Erythroblast (primary cell): Measurements from ENCODE around the gene STPG1.

ENCODE experiments used
- DNase-seq, 2 experiments: peaks; one replicate each; lab custom pipeline; 2025; lab: John Stamatoyannopoulos, UW
- GATA1 ChIP-seq: IDR thresholded peaks from 2 replicates; pipeline ENCODE4 v1.6.1; 2011; ENCODE audit warnings: low read depth, mild to moderate bottlenecking, control low read depth, low read length, moderate library complexity
- POLR2A ChIP-seq: IDR thresholded peaks from 2 replicates; pipeline ENCODE4 v1.6.1; 2011; ENCODE audit warnings: mild to moderate bottlenecking, low read length

STPG1 gene

DNA sequence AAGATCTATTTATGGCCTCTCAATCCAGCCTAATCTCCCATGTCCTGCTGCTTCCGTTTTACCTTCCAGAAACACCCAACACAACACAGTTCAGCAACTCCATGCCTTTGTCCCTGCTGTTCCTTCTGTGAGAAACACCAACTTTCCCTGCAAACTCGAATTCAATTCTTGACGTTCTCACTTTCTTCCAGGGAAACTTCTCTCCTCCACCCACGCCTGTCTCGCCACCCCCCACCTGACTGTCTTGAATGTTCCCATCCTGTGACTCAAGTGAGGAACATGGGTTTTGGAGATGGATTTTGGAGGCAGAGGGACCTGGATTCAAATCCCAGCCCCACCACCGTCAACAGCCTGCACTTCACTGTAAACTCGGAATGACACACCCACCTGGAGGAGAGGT, 49.6 kb downstream of the STPG1 start:
- TF ChIP-seq GATA1 (no peak), POLR2A (no peak)
- no peak for DNase-seq

DNA sequence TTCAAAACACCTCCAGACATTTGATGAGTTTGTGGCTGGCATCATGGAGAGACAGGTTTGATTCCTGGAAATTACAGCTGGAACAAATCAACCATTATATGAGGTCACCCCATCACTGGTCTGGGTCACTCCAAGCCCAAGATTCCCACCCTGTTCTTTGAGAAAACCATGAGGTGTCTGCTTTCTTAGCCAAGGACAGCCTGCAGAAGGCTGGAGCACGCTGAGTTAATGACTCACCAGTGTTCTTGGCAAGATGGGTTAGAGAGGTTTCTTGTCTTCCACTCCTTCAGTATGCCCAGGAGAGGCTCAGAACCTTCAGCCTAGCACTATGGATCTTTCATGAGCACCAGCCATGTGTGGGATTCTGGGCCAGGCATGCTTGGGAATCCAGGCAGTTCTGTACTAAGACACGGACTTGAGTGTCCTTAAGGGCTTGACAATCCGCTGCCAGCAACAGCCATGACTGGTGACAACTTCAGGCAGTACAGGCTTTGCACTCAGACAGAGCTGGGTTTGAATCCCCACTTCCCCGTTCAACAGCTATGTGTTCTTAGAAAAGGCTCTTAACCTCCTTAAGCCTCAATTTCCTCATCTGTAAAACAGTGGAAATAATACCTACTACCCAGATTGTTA, 50.5 kb downstream of the STPG1 start:
- TF ChIP-seq GATA1 (no peak), POLR2A (no peak)
- no peak for DNase-seq

DNA sequence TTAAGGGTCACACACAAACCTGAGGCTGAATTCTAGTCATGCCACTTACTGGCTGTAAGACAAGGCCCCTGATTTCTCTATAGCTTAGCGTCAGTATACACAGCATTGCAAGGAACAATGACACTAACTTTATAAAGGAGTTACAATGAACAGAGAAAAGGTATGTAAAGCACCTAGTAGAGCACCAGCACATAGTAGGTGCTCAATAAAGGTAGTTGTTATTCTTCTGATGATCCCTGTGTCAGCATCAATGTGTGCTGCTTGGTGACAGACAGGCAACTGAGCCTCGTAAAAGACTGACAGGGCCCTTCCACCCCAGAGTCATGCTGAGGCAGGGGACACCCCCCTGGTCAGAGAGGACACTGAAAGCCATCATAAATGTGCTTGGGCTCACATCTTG, 51.2 kb downstream of the STPG1 start:
- no peak for TF ChIP-seq GATA1
- TF ChIP-seq POLR2A, result no peak

DNA sequence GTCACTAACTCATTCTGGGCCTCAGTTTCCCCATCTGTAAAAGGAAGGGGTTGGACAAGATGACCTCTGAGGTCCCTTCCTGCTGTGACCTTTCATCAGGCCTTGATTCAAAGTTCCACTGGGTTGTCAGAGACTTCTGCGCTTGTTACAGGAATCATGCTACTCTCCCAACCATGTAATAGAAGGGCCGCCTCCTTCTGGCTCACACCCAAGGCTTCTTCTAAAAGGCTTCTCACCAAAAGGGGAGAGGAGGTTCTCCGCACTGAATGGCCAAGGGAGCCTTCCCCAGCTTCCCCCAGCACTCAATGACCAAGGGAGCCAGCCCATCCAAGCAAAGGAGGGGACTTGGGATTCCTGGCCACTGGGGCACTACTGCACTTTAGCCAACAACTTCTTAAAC, 51.8 kb downstream of the STPG1 start:
- DNase-seq, result no peak
- no peak for TF ChIP-seq GATA1

More for the DNA sequence above, 51.2 kb downstream of the STPG1 start:
- no peak for DNase-seq

DNA sequence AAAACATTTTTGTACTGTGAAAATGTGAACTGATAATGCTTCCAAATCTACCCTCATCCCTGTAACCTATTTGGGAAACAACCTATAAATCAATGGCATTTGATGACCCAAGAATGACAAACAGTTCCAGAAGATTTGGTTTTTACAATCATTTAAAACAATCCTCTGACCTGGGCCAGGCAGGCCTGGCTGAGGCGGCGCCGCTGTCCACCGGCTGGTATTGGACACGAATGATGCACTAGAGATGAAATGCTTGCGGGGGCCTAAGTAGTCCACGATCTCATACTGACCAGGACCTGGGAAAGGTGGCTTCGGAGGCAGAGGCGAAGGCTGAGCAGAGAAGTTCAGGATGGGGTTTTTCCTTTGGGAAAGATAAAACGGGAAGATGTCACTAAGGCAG, 52.9 kb downstream of the STPG1 start:
- TF ChIP-seq POLR2A (no peak), GATA1 (no peak)
- no peak for DNase-seq

DNA sequence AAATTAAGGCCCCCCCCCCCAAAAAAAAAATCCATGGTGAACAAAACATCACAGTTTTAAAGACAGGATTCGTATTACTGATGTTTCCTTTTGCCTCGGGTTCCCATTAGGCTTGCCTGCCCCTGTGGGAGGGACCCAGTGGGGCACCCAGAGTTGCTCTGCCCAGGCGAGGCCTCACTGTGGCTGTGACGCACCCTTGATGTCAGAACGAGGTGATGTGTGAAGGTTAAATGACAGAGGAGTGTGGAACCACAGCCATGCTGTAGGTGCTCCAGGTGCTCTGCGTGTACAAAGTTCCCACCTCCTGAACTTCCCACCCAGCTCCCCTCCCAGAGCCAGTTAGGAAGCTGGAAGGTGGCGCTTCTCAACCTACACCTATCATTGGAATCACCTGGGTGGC, 56.5 kb downstream of the STPG1 start:
- DNase-seq, result no peak
- no peak for TF ChIP-seq GATA1
- TF ChIP-seq POLR2A, result no peak

DNA sequence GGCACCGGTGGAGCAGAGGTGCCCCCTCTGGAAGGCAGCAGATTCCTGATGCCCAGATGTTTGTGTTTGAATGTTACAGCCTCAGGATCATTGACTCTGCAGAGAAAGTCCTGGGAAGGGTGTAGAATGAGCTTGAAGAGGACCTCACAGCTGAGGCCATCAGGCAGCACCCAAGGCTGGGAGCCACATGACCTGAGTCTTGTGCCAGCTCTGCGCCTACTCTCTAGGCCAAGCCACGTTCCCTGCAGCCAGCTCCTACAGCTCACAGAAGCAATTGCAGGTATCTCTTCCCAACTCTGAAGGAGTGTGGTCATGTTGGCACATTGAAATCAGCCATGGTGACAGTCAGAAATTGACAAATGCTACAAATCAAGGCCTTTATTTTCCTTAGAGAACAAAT, 58.1 kb downstream of the STPG1 start:
- no peak for DNase-seq
- TF ChIP-seq POLR2A, result no peak
- TF ChIP-seq GATA1, result no peak

DNA sequence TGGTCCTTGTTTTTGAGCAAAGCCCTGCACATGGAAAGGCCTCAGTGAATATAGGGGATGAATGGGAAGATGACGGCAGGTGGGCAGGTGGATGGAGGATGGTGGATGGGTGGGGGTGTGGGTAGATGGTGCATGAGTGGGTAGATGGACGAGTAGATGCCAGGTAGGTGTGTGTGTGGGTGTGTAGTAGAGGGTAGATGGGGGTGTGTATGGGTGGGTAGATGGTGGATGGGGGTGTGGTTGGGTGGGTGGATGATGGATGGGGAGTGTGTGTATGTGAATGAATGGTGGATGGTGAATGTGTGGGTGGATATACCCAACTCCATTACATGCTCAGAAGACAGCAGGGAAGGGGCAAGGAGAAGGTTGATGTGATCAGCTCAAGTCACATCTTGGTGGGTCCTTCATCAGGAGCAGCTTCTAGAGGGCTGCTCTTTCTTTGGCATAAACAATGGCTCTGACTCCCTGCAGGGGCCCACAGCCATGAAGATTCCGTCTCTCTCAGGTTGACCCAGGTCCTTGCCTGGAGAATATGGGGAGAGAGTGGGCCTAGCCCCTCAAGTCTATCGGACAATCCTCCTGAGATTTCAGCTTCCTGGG, 60.2 kb downstream of the STPG1 start:
- DNase-seq, result no peak
- TF ChIP-seq POLR2A (no peak), GATA1 (no peak)

DNA sequence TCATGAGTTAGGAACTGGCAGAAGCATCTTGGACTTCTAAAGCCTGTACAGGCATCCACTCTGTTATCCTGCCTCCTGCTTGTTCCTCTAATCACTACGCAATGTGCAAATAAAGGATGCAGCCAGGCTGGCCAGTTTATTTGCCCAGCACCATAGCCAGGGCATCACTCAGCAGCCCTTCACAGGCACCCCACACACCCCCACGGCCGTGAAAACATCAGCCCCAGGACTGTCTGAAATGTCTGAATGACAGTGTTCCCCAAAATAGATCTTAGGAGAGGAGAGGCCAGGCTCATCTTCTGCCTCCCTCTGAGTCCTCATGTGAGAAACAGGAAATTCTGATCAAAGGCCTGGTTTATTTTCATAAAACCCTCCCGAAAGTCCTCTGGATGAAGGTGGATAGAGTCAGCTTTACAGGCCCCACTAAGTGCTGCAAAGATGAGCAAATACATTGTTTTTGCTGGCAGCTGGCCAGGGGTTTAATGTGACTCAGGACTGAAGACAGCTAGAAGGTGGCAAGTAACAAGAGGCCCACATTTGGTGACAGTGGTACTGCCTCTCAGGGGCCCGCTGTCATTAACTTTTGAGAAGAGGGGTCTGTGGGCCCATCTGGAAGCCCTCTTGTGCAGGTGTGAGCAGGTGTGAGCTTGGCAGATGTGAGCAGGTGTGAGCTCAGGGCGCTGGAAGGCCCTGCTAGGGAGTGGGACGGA, 61.5 kb downstream of the STPG1 start:
- DNase-seq, result peak in 1 of 2 experiments; percentile 21
- no peak for TF ChIP-seq GATA1

DNA sequence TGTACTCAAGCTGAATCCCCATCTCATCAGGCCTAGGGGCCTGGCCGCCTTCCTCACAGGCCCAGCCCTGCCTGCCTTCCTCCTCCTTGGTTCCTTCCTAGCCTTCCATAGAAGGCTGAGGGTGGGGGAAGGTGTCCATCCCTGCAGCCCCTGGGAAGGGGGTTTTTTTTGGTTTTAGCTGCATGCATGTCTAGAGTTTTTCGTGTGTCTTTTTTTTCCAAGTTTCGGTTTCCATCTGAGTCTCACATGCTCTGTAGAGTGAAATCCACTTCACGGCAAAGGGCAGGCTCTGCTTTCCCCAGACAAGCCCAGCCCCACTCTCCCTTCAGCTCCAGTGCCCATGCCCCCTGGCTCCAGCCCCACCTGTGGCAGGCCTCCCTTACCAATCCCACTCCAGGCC, 62.3 kb downstream of the STPG1 start:
- DNase-seq, result no peak
- TF ChIP-seq GATA1, result no peak
- TF ChIP-seq POLR2A, result no peak

DNA sequence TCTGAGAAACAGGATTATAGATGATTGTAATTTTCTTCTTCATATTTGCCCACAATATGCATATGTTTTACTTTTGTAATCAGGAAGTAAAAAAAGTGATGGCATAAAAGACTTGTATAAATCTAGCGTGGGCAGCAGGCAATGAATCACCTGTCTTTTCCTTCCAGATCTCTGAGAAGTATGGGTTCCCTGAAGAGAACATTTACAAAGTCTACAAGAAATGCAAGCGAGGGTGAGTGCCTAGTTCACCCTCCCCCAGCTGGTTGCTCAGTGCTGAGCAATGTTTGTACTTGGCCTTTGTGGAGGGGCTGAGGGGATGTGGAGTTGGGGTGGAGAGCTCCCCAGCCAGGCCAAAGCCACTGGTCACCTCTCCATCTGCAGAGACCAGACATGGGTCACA, 63.7 kb downstream of the STPG1 start:
- DNase-seq, result no peak

DNA sequence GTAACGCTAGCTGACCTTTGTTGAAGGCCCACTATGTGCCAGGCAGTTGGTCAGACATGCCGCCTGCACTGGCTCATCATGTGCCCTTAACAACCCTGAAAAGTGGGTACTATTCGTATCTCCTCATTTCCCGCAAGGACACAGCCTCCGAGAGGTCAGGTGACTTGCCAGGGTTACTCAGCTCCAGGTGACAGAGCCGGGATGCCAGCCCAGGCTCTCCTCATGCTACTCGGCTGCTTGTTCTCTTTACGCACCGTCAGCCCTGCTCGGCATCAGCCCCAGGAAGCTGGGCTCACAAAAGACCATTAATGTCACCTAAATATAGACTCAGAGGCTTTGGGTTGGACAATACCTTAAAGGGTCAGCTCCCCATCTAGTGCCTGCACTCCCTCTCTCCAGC, 65.4 kb downstream of the STPG1 start:
- DNase-seq, result no peak
- TF ChIP-seq POLR2A (no peak), GATA1 (no peak)

More for the DNA sequence above, 63.7 kb downstream of the STPG1 start:
- TF ChIP-seq POLR2A, result no peak
- TF ChIP-seq GATA1, result no peak

DNA sequence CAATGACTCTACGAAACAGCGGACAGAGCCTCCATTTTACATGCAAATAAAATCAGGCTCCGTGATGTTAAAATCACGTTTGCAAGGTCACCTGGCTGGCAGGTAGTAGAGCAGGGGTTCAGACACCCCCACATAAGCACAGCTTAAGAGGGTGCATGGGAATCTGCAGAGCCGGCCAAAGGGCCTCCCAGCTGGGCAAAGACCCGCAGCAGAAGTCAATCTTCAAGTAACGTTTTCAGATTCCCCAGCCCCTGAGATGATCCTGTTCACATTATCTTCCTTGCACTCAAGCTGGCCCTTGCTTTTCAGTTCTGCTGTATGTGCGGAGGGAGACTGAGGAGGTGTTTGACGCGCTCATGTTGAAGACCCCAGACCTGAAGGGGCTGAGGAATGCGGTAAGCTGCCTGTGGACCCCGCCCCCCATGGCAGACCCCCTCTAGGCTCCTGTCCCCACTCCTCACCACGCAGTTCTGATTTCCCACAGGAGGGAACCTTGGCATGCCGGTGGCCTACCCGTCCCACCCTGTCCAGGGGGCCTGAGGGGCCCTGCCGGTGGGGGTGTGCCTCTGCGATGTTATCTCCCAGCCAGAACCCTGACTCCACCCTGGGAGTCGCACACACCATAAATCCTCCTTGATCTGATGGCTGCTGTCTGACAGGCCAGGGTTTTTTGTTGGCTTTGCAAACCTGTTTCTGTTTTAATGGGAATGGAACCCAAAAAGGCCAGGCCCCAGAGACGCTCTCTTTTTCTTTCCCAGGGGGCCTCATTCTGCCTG, 66.2 kb downstream of the STPG1 start:
- TF ChIP-seq POLR2A, result no peak
- no peak for TF ChIP-seq GATA1
- DNase-seq, result no peak

DNA sequence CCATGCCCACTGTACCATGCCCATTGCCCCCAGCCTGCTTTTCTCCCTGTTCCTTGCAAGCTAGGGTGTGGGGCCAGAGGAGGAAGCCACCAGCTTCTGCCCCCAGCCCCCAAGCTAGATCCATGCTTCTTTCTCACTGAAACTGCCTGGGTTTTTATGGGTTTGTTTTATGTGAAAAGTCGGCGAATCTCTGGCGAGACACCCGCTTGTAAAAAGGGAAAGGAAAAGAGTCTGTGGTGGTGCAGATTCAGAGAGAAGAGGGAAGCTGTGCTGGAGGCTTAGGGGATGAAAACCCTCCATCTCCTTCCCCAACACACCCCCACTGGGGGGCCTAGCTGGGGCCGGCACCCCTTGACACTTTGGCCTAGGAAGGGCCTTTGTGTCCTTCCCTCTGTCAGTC, 68.2 kb downstream of the STPG1 start:
- no peak for TF ChIP-seq GATA1
- no peak for TF ChIP-seq POLR2A
- DNase-seq, result no peak
